Right lobe of liver (tissue), 4 donors: Measurements from ENCODE around the gene RALGPS1.

Source experiments
- POLR2A ChIP-seq: fragments of 450-650 bp; IDR thresholded peaks from one replicate; pipeline ENCODE4 v1.6.1; 2017; ENCODE audit warnings: antibody characterized with exemption, mild to moderate bottlenecking
- TF ChIP-seq, protein P1 (sequence below), 4 donors: fragments of 200-600 bp in 3 of 4; fragments of 450-650 bp in 1 of 4; IDR thresholded peaks; one replicate each; pipeline versions ENCODE4 v1.5.1 to v1.8.0; 2016 to 2022; ENCODE audit warnings: antibody characterized with exemption in 4 of 4, mild to moderate bottlenecking in 2 of 4
- donor health status: DM: no; HTN: no; CAD: no.
- donor health status: DM: no; HTN: no; CAD: no.
- donor health status: DM: no; HTN: yes; CAD: no.

DNA sequence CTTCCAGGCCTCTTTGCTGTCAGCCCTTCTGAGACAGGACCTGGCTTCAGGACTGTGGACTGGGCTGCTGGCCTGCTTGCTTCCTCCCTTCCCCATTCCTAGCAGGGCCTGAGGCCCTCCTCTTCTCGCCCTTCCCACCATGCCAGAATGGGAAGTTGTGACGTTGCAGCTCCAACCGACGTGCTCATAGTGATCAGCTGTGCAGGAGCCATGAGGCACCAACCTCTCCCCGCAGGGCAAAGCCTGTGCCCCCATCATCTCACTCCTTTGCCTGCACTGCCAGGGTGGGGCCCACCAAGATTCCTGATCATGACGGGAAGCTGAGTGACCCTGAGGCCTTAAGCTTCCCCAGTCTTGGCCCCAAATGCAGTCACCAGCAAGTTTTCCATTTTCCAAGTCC lies 304.9 kb downstream of the RALGPS1 start:
- TF ChIP-seq, protein P1, sequence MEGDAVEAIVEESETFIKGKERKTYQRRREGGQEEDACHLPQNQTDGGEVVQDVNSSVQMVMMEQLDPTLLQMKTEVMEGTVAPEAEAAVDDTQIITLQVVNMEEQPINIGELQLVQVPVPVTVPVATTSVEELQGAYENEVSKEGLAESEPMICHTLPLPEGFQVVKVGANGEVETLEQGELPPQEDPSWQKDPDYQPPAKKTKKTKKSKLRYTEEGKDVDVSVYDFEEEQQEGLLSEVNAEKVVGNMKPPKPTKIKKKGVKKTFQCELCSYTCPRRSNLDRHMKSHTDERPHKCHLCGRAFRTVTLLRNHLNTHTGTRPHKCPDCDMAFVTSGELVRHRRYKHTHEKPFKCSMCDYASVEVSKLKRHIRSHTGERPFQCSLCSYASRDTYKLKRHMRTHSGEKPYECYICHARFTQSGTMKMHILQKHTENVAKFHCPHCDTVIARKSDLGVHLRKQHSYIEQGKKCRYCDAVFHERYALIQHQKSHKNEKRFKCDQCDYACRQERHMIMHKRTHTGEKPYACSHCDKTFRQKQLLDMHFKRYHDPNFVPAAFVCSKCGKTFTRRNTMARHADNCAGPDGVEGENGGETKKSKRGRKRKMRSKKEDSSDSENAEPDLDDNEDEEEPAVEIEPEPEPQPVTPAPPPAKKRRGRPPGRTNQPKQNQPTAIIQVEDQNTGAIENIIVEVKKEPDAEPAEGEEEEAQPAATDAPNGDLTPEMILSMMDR (IDR thresholded peaks at IDR 0.05) = no peak
- TF ChIP-seq POLR2A = no peak
